D341Med (cell line): ENCODE measurements around the gene PRKAR1B.
A peak's percentile ranks its signal among the peaks of the same experiment; 100 is the strongest.

Source experiments
- DNase-seq: peaks from one replicate; pipeline ENCODE4 v3.0.0; 2012; ENCODE audit warnings: low spot score

The PRKAR1B gene

DNA sequence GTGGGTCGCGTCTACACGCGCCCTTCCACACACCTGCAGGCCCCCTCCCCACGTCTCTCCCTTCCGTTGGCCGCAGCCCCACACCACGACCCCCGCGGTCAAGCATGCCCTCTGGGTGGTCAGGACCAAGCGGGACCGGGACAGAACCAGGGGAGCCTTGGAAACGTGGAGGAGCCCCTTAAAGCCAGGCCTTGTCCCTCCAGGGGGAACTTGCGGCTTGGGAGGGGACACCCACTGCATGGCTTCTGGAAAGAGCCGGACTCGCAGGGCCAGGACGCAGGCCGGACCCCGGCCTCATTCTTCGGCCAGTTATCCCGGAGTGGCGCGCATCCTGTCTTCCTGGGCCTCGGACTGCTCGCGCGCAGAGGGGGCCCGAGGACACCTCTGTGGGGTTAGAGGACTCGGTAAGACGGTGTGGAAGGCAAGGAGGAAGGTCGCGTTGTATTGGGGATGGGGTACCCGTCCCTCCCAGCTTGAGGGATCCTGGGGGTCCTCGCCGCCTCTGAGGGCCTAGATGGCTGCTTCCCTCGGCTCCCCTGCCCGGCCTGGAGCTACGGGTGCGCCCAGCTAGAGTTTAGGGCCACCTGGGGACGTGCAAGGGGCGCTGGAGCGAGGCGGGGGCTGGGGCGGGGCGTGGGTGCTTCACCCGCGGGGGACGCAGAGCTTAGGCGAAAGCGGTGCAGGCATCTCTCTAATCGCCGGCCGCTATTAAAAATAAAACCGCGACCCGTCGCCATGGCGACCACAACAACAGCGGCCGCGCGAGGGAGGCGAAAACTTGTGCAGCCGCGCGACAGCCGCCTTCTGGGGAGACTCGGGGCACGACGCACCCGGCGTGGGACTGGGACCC, 205.6 kb downstream of the PRKAR1B start:
- peak; percentile 74 for DNase-seq

DNA sequence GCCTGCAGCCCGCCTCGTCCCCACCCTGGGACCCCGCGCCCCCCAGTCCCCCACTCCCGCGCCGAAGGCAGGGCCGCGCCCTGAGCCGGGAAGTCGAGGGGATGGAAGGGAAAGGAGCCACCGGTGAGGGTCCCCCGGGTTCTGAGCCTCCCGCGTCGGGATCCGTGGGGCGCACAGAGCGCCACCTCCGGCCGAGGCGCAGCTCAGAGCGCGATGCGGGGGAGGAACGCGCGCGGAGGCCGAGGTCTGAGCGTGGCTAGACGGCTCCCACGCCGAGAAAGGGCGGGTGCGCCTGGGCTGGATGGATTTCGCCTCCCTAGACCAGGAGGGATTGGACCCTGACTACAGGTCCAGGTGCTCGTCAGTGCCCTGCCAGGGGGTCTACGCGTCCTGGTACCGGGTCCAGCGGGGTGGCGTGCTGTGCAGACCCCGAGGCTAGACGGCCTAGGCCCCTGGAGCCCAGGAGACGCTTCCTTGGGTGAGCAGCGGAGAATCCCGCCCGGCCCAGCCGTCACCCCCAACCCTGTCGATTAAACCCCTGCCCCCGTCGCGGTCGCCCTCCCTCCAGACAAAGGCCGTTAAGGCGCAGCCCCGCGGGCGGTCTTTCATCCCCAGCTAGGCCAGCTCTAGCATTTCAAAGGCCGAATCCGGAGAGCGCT, 206.4 kb downstream of the PRKAR1B start:
- DNase-seq = no peak

DNA sequence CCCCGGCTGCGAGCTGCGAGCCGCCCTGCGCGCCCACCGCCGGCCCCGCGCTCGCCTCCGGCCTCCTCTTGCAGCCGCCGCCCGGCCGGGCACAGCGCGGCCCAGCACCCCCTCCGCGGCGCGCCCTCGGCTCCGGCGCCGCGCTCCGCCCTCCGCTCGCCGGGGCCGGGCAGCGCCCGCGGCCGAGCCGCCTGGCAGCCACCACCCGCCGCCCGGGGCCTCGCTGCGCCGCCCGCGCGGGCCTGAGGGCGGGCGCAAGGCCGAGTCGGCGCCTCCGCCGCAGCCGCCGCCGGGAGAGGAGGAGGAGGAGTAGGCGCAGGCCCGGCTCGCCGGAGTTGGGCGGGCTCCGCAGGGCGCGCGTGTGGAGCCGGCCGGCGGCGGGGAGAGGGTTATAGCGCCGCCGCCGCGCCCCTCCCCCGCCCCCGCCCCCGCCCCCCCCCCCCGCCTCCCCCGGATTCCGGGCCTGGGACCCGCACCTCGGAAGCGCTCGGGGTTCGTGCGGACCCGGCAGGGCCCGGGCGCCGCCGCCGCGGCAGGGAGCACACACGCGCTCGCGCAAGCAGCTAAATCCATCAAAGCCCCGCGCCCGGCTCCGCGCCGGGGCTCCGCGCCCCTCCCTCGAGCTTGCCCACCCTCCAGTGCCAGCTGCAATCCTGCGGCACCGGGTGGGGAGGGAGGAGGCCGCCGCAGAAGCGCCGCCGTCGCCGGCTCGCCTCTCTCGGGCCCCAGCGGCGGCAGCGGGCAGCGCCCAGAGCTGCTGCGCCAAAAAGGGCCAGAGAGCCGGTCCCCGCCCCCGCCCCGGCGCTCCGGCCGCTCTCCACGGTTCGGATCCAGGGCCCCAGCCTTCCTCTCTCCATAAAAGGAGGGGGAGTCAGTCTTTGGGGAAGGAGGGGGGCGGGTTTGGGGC, 207.3 kb downstream of the PRKAR1B start, which contains the start of gene PDGFA:
Gene PDGFA, minus strand, starts transcription at position 363 of the 907 bp plus-strand sequence. CDS start 845 bp downstream, outside the sequence.
- DNase-seq = peak; percentile 82

DNA sequence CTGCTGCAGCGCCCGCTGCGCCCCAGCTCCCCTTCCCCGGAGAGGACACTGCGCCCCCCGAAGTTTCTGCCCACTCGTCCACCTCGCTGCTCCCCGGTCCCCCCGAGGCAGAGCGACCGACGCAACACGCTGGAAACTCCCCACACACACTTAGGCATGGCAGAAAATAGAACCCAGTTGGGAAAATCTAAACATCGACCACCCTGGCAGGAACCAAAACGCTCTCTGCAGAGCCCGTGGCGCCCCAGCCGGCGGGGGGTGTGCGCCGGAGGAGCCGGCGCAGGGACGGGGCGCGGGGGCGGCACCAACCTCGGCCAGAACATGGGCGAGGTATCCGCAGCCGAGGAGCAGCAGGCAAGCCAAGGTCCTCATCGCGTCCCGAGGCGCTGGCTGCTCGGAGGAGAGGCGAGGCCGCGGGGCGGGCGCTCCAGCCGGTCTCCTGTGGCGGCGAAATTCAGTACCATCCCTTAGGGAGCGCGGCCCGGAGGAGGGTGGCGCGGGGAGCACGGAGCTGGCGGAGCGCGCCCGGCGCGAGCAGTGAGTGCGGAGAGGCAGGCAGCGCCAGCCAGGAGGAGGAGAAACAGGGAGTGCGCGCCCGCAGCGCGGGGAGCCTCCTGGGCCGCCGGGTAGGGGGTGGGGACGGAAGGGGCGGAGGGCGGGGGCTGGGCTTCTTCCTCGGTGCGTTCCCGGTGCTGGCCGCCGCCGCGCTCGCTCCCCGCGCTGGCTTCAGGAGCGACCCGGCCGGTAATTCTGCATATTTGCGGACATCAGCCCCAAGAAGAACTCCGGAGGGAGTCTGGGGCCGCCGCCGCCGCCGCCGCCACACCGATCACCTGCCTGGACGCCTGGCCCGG, 208.2 kb downstream of the PRKAR1B start:
- DNase-seq = peak; percentile 87

DNA sequence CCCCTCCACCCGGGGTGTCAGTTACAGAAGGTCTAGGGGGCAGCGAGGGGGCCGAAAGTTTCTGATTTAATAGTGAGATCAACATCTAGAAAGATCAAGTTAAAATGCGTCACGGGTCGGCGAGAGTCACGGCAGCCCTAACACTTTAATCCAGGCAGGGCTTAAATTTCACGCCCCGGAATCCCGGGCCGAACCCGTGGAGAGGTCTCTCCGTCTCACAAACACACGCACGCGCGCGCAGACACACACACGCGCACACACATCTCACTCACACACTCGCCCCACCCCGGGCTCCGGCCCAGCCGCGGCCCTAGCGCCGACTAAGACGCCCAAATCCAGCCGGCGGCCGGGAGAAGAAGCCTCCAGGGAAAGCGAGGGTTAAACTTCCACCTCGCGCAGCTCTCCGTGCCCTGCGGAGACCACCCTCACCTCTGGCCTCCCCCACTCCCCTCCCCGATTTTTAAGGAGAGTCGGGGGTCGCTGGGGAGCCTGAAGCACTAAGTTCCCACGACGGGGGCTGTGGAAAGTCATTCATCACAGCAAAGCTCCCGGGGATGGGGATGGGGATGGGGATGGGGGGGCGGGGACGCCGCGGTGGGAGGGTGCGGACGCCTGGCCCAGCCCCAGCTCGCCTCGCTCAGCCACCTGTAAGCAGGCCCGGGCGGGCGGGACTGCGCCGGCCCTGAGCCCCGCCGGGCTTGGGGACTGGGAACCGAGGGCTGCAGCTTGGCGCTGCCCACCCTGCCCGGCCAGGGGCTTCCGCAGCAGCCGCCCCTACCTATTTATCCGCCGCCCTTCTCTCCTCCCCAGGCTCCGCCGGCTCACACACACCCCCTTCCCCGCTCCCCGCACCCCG, 209.1 kb downstream of the PRKAR1B start:
- DNase-seq = no peak

DNA sequence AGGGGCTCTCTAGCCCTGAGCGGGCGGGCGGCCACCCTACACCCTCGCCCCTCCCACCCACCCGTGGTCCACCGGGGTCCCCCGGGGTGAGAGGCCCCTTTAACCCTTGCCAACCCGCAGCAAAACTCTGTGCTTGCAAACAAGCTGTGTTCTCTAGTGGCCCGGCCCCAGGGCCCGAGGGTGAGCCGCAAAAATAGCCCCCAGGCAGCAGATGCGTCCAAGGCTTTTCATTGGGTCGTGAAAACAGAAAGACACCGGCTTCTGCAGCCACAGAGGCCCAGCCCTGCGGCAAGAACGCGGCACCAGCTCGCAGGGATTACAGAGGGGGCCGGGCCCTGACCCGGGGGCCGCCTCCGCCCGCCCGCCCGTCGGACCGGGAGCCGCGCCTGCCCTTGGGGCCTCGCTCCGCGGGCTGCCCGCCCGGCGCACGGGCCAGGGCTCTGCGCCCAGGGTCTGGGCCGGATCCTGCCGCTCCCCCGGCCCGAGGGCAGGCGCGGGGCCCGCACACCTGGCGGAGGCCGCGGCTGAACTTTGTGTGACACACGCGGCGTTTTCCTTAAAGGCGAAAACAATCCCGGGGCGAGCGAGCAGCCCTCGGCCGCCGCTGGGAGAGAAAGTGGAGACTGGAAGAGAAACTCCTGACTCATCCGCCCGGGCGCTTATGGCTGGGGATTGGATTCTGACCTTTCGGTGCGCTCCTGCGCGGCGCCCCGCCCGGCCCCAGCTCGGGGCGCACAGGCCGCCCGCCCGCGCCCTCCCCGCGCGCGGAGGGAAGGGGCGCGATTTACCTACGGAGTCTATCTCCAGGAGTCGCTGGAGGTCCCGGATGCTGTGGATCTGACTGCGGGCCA, 210.2 kb downstream of the PRKAR1B start:
- no peak for DNase-seq

DNA sequence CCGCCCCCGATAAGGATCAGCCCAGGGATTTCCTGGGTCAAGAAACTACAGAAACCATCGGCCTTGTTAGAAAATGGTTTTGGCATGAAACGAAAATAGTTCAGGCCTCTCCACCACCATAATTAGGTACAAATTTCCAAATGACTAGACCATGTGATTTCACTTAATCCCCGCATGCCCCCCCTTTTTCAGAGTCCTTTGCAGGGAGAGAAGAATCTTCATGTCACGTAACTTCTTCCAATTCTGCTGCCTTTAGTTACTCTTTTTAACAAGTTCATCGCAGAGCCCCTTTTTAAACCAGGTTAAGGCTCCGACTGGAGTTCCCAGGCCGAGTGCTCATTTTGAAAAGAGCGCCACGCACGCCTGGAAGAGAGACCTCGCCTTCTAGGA, 210.9 kb downstream of the PRKAR1B start:
- DNase-seq = no peak

DNA sequence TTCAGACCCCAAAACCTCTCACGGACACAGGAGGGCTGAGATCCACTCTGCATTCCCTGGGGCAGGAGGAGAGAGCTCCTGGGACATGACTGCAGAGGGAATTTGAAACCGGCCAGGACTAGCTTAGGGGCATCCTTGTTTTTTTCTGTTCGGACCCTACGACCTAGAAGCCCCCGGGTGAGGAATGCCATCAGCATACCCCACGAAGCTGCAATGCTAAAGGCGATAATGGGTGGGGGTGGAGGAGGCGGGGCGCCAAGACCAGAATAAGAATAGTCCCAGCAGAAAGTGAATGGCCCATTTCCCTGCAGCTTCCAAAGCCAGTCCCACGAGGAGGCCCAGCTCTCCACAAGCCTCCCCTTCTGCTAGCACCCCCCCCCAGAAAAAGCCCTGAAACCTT, 211.5 kb downstream of the PRKAR1B start:
- no peak for DNase-seq

DNA sequence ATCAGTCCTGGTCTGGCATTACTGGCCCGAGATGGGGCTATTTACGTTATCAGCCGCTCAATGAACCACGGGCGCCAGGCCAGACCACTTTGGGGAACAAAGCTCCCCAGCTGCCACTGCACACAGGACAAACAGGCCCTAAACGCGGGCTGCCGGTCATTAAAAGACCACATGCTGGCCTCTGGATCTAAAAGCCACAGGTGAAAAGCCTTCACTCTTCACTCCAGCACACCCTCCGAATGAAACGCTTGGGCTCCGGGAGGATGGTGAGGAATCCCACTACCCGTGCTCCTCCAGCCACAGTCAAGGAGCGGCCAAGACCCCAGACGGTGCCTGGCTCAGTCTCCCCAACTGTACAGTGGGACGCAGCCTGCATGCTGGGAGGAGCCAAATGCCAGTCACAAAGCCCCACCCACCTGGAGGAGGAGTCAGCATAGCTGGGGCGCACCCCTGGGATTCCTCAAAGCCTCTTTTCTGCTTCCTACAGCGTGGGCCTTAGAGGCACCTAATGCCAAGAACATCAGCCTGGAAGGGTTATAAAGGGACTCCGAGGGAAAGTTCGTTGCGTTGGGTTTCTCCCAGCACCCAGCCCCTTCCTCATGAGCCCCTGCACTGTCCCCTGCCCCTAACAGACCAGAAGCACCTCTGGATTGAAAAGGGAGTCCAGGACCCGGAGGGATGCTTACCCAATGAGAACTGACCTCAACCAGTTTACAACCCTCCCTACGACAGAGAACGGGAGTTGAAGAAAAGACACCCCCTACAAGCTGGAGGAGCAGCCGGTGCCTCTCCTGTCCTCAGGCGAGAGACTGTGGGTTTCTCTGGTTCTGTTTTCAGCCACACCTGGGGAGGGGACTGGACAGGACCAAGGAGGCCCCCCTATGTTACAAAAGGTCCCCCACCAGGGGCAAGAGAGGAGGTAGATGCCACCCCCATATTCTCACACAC, 212.2 kb downstream of the PRKAR1B start:
- DNase-seq = no peak

DNA sequence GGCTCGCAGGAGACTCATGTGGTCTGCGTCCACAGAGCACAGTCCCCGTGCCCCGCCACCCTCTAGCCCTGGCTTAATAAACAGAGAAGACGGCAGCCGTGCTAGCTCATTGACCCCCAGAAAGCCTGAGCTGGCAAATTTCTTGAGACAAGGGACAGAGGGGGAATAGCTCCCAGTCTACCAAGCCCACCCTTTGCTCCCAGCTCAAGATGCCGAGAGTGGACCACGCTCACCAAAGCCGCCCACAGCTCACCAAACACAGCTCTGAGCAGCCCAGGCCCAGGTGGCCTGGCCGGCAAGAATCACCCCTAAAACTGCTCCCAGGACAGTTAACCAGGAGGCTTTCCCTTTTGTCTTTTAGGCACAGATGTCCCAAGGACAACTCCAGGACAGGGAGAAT, 212.8 kb downstream of the PRKAR1B start:
- DNase-seq = no peak

DNA sequence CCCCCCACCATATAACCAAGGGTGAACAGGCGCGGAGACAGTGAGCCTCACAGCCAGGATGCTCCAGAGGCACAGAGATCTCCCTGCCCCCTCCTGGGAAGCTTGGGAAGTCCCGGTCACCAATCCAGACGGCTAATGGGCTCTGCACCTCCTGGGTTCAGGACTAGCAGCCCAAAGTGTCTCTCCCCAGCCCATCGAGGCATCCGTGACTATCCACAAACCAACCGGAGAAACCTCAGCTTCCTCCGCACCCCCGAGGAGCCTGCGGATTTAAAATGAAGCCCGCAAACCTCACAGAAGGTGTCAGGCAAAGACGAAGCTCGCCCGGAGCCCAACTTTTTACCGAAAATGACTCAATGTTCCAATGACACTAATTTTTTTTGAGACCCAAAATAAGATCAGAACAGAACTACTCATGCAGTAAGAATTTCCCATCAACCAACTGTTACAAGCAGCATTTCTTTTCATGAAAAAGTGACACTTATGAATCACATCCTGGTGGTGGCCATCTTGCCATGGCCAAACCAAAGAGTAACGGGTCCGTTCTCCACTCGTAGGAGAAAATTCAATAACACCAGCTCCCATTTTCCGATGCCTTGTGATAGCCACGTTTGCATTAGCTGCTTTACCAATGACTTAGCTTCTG, 213.4 kb downstream of the PRKAR1B start:
- no peak for DNase-seq

DNA sequence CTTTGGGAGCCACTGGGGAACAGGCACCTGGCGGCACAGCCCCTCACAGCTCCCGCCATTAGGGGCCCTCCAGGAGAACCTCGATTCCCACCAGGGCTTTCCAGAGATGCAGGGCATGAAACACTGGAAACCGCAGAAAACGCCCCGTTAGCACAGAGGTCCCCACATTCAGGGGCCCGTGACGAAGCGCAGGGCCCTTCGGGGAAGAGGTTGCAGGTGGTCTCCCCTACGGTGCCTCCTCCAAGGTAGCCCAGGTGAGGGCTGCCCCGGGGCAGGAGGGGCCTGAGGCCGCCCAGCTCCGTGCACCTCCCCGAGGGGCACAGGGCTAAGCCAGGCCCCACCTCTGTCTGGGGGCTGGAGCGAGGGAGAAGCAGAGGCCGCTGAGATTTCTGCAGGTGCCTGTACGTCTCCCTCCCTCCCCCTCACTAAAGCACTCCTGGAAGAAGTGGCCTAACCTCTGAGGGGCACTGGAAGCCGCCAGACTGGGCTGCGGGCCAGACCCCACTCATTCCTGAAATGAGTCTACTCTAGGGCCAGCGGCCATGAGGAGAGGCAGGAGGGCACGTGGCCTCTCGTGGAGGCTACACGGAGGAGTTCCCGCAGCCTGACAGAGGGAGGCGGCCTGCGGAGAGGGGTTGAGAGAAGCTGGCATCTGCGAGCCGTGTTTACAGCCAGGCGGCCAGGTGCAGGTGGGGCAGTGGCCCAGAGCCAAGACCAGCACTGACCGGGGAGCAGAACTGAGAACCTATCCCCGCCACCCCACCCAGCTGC, 214.4 kb downstream of the PRKAR1B start:
- DNase-seq = no peak

DNA sequence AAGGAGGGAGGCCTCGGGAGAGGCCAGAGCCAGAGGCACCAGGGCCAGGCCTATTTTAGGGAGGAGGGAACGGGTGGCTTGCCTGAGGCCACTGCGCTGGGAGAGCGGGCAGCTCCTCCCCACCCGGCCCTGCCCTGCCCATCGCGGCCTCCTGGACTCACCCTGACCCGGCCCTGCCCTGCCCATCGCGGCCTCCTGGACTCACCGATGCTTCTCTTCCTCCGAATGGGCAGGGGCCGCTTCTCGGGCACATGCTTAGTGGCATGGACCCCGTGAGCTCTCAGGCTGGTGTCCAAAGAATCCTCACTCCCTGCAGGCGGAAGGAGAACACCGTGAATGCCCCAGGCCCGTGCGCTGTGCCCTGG, 215.0 kb downstream of the PRKAR1B start:
- no peak for DNase-seq

DNA sequence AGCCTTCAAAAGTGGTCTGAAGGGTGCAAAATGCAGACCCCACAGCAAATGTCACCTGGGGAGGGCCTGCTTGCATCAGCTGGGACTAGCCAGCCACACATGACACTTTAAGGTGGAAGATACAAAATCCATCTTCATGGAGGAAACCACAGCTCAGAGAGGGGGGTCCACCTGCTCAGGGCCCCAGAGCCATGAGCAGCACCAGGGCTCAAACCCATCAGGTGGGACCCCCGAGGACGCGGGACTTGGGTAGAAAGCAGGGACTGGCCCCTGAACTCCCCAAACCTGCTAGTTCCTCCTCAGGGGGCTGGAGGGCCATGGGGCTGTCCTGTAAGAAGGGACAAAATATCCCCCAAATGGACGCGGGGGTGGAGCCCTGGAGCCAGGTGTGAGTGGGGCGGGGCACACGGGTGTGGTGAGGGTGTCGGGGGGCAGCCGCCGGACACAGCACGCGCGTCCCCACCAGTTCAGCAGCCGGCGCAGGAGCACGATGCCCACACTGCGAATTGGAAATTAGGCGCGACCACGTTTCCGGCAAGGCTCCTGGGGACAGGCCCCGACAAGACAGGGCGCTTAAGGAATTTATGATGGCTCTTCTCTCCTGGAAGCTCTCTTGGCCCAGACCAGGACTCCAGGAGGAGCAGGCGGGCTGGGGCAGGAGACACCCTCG, 215.5 kb downstream of the PRKAR1B start:
- no peak for DNase-seq

DNA sequence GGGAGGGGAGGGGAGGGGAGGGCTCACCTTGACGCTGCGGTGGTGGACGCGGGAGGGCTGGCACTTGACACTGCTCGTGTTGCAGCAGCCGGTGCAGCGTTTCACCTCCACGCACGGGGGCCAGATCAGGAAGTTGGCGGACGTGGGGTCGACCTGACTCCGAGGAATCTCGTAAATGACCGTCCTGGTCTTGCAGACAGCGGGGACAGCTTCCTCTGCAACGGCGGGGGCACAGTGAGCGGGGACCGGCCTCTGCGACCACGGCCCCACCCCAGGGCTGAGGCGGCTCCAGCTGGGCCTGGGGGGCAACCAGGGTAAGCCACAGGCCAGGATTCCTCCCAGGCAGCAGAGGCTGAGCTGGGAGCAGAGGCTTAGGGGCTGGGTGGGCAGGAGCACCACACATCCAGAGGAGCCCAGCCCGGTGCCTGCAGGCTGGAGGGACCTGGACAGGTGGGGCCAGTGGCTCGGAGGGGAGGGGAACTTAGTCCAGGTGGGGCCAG, 216.2 kb downstream of the PRKAR1B start:
- DNase-seq = no peak

DNA sequence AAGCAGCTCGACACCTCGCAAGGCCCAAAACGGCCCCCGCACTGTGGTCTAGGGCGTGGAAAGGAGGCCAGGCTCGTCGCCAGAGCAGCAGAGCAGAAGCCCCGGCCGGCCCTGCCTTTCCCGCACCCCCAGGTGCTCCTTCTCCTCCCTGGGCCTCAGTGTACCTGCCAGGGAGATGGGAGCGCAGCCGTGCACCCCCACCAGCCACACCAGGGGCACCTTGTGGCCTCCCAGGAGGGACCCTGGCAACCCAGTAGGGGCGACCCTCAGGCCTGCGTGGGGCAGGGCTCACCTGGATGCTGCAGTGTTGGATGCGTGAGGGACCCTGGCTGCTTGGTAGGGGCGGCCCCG, 217.0 kb downstream of the PRKAR1B start:
- no peak for DNase-seq
